Tibial nerve (tissue), 3 donors: Measurements from ENCODE around the gene RCCD1.

Experiments used
- CTCF ChIP-seq, 5 experiments: fragments of 200-600 bp in 3 of 5; fragments of 450-650 bp in 2 of 5; sonication (generic) in 3 of 5; IDR thresholded peaks; one replicate each; pipeline ENCODE4 v1.5.1; 2016 to 2019; ENCODE audit warnings: antibody characterized with exemption in 5 of 5, mild to moderate bottlenecking in 3 of 5, moderate library complexity in 2 of 5
- POLR2A ChIP-seq, 2 donors: fragments of 450-650 bp; IDR thresholded peaks; one replicate each; pipeline ENCODE4 v1.6.1; 2017; ENCODE audit warnings: antibody characterized with exemption in 2 of 2, mild to moderate bottlenecking in 2 of 2, moderate library complexity in 2 of 2

- TF ChIP-seq CTCF (IDR thresholded peaks at IDR 0.05) = no peak
- no peak for TF ChIP-seq POLR2A (IDR thresholded peaks at IDR 0.05)
Observed at GRCh38 chr15:90942354-90943120, 12.1 kb upstream of the RCCD1 start.
